T-helper 1 cell treated with Interleukin-12 subunit alpha and Interleukin-12 subunit beta and Interleukin-4 antibody, amounts not matched to agents 30 μg/mL and 1 μg/mL, for 36 hours (primary cell): ENCODE measurements around the gene TGFB2.

Experiments
- H3K27ac Mint-ChIP-seq: one replicate; pipeline ENCODE4 v1.8.0; 2021; ENCODE audit warnings: mild to moderate bottlenecking, mixed read lengths
- H3K27me3 Mint-ChIP-seq: one replicate; pipeline ENCODE4 v1.8.0; 2021; ENCODE audit warnings: low read depth, mixed read lengths
- H3K36me3 Mint-ChIP-seq: one replicate; pipeline ENCODE4 v1.8.0; 2021; ENCODE audit warnings: low read depth, mixed read lengths
- H3K4me1 Mint-ChIP-seq: one replicate; pipeline ENCODE4 v1.8.0; 2021; ENCODE audit warnings: low read depth, mixed read lengths
- H3K4me3 Mint-ChIP-seq: one replicate; pipeline ENCODE4 v1.8.0; 2021; ENCODE audit warnings: mild to moderate bottlenecking, moderate library complexity, mixed read lengths
- H3K9me3 Mint-ChIP-seq: one replicate; pipeline ENCODE4 v1.8.0; 2021; ENCODE audit warnings: mixed read lengths

Gene TGFB2

GRCh38 chr1:218347336-218347722 is 2.2 kb downstream of the TGFB2 start:
- Mint-ChIP-seq H3K4me1 (peaks cover 20% of the 10 kb centered on the region), H3K9me3 (no peaks in the 10 kb centered on the region), H3K27ac (no peak overlapping the region), H3K27me3 (peaks cover 54% of the 10 kb centered on the region), H3K4me3 (no peak overlapping the region), H3K36me3 (no peaks in the 10 kb centered on the region)

DNA sequence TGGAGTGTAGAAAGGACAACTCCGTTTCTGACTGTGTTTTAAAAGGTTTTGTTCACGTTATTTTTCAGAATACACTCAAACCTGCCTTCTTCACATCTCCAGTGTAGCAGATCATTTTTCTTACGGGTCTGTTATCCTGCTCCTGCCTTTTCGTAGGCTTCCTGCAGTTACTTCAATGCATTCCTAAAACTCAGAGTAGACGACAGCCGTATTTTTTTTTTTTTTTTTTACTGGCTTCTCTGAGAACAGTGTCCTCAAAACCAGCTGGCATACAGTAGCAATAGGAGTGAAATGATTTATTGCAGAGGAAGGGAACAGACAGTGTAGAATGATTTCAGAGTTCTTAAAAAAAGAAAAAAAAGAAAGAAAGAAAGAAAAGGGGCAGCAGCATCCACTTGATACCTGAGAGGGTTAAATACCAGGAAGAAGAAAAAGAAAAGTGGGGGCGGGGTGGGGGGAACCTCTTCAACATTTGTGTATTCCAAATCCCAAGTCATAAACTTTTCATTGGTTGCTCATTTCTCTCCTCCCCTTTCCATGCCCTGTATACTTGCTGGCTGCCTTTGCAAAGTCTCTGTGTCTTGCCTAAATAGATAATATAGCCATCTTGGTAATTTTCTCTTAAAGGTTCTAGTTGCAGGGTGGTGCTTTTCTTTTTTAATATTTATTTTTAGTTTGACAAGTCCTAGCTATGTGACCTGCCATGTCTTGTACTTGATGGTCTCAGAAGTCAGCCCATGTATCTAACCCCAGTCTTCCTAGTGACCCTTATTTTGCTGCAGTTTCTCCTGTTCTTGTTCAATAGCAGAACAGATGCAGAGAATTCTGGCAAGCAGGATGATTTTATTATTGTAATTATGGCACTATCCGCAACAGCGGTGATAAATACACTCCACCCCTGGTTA is 2.8 kb downstream of the TGFB2 start:
- no peak overlapping the region for H3K4me3 Mint-ChIP-seq
- H3K27ac Mint-ChIP-seq, result no peak overlapping the region
- no peaks in the 10 kb centered on the region for H3K36me3 Mint-ChIP-seq
- peaks cover 20% of the 10 kb centered on the region for H3K4me1 Mint-ChIP-seq
- H3K27me3 Mint-ChIP-seq, result peaks cover 53% of the 10 kb centered on the region
- no peaks in the 10 kb centered on the region for H3K9me3 Mint-ChIP-seq

DNA sequence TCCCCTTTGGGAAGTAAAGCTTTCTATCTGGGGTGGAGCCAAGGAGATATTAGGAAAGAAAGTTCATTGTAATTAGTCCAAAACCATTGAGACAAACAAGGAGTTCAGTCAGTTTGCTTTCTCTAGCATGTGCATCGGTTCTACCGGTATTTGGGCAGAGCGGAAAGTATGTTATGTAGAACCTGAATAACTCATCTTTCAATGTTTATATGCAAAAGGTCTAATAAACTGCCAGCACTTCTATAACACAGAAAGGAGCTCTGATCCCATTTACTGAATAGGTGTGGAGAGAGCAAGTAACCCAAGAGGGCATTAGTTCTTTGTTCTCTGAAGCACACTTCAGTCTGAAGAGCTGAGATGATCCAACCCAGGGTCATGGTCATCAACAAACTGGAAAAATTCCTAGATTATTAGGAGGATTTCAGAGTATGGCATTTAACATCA is 3.5 kb downstream of the TGFB2 start:
- no peaks in the 10 kb centered on the region for H3K36me3 Mint-ChIP-seq
- H3K4me3 Mint-ChIP-seq, result no peak overlapping the region
- no peaks in the 10 kb centered on the region for H3K9me3 Mint-ChIP-seq
- no peak overlapping the region for H3K27ac Mint-ChIP-seq
- H3K27me3 Mint-ChIP-seq, result peaks cover 55% of the 10 kb centered on the region
- peaks cover 20% of the 10 kb centered on the region for H3K4me1 Mint-ChIP-seq

DNA sequence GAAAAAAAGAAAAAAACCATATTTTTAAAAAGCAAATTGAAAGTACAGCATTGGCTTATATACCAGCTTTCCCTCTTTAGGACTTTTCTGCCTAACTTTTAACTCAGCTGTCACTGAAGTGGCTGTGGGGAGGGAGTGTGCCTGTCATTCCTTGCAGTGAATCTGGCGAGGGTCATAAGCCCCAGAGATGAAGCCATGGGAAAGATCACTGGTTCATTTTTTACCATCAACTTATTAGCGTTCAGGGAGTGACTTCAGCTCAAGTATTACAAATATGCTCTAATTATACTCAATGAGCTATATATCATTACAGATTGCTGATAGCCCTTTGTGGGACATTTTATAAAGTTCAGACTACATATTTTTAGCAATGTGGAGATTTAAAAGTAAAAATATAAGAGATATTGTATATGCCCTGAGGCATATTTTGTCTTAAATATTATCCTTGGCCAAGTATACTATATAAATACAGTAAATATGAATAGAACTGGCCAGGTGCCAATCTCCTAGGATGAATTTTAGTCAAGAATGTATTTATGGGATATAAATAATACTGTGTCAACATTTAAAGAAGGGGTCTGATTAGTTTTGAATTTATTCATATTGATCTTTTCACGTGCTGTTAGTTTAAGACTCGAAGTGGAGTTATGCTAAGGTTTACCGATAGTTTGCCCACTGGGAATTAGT is 4.4 kb downstream of the TGFB2 start:
- Mint-ChIP-seq H3K9me3 (no peaks in the 10 kb centered on the region), H3K4me1 (peaks cover 20% of the 10 kb centered on the region), H3K36me3 (no peaks in the 10 kb centered on the region), H3K4me3 (no peak overlapping the region), H3K27me3 (peaks cover 60% of the 10 kb centered on the region), H3K27ac (no peak overlapping the region)

DNA sequence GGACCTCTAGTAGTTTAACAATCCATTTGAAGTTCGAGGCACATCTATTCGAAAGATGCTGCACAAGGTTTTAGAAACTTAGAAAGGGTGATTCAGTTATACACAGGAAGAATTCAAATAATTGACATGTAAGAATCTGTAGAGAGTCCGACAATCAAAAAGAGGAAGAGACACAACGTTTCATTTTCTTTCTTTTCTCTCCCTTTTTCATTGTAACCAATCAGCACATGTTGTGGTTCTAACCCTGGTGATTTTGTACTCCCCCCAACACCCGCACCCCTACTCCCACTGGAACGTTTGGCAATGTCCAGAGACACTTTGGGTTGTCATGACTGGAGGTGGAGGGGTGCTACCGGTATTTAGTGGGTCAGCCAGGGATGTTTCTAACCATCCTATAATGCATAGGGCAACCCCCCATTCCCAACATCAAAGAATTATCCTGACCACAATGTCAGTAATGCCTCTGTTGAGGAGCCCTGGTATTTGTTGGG is 4.9 kb downstream of the TGFB2 start:
- Mint-ChIP-seq H3K36me3 (no peaks in the 10 kb centered on the region), H3K4me1 (peaks cover 20% of the 10 kb centered on the region), H3K27ac (no peak overlapping the region), H3K4me3 (no peak overlapping the region), H3K9me3 (no peaks in the 10 kb centered on the region), H3K27me3 (peaks cover 60% of the 10 kb centered on the region)

GRCh38 chr1:218350801-218351266 is 5.7 kb downstream of the TGFB2 start:
- Mint-ChIP-seq H3K9me3 (no peaks in the 10 kb centered on the region), H3K4me3 (peak overlapping the region; percentile 1), H3K27me3 (peaks cover 60% of the 10 kb centered on the region), H3K4me1 (peaks cover 20% of the 10 kb centered on the region), H3K27ac (no peak overlapping the region), H3K36me3 (no peaks in the 10 kb centered on the region)

DNA sequence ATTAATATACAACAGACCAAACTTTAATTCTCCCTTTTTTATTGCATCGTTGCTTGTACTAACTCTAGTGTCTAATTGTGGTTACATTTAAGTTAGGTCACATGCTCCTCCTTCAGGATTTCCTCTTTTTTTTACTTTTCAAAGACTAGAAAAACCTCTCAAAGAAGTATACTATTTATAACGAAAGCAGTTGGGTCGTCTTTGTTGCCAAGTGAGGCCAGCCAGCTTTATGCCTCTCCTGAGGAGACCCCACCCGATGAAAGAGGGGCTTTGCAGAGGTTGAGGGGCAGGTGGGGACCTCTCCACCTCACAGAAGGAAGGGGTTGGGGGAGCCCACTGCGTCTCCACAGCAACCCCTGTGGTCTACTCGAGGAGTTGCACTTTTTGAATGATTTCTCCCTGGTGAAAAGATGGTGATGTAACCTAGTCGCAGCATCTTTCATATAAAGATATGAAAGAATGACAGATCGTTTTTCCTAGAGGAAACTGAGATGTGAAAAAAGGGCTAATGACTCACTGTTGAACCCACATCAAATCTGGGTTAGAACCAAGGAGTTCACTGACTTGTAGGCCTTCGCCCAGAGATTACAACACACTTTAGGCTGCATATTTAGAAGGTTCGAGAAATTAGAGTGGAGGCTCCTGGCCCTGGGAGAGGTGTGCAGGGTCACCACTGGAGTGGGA is 6.4 kb downstream of the TGFB2 start:
- H3K4me1 Mint-ChIP-seq, result peaks cover 15% of the 10 kb centered on the region
- no peaks in the 10 kb centered on the region for H3K9me3 Mint-ChIP-seq
- peak overlapping the region; percentile 1 for H3K4me3 Mint-ChIP-seq
- H3K27ac Mint-ChIP-seq, result no peak overlapping the region
- H3K27me3 Mint-ChIP-seq, result peaks cover 54% of the 10 kb centered on the region
- H3K36me3 Mint-ChIP-seq, result no peaks in the 10 kb centered on the region

DNA sequence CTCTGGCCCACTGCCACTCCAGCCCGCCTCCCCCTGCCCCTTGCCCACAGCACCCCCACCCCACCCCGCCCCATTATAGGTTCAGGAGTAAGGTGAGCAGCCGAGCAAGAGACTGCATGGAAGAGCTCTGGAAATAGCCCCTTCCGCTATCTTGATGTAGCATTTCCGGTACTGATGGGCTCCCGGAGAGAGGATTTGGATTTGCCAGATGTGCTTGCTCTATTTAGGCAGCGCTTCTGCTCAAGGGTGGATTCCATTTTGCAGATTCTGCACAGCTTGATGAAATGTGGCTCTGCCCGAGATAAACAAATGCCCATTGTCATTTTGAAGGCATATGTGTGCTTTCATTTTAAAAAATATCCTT is 6.9 kb downstream of the TGFB2 start:
- Mint-ChIP-seq H3K4me3 (no peak overlapping the region), H3K36me3 (no peaks in the 10 kb centered on the region), H3K27ac (no peak overlapping the region), H3K9me3 (no peaks in the 10 kb centered on the region), H3K4me1 (peaks cover 10% of the 10 kb centered on the region), H3K27me3 (peaks cover 49% of the 10 kb centered on the region)

DNA sequence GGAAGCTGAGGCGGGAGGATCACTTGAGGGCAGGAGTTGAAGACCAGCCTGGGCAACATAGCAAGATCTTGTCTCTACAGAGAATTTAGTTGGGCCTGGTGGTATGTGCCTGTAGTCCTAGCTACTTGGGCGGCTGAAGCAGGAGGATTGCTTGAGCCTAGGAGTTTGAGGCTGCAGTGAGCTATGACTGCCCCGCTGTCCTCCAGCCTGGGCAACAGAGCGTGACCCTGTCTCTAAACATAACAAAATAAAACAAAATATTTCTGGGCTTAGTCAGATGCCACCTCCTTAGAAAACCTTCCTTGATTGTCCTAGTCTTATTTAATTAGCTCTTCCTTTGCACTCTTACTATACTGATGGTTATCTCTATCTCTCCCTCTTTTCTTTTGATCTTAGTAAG is 8.5 kb downstream of the TGFB2 start:
- Mint-ChIP-seq H3K4me1 (peaks cover 8% of the 10 kb centered on the region), H3K27me3 (peaks cover 33% of the 10 kb centered on the region), H3K4me3 (no peak overlapping the region), H3K36me3 (no peaks in the 10 kb centered on the region), H3K27ac (no peak overlapping the region), H3K9me3 (no peaks in the 10 kb centered on the region)

DNA sequence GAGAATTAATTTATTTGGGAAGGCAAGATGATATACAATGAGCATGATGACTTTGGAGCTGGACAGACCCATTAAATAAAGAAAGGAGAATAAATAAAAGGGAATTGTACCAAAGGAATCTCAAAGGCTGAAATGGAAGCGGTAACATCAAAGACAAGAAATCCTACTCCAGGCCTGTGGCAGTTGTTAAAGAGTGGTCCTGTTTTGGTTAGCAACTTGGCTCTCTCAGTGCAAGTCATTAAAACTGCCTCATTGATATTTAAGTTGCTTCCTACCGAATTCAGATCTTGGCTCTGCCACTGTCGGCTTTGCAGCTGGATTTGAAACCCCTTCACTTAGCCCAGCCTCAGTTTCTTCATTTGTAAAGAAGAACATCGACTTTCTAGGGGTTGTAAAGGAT is 10.1 kb downstream of the TGFB2 start:
- Mint-ChIP-seq H3K4me3 (no peak overlapping the region), H3K9me3 (no peaks in the 10 kb centered on the region), H3K27me3 (peaks cover 23% of the 10 kb centered on the region), H3K27ac (no peak overlapping the region), H3K4me1 (peaks cover 8% of the 10 kb centered on the region), H3K36me3 (no peaks in the 10 kb centered on the region)

DNA sequence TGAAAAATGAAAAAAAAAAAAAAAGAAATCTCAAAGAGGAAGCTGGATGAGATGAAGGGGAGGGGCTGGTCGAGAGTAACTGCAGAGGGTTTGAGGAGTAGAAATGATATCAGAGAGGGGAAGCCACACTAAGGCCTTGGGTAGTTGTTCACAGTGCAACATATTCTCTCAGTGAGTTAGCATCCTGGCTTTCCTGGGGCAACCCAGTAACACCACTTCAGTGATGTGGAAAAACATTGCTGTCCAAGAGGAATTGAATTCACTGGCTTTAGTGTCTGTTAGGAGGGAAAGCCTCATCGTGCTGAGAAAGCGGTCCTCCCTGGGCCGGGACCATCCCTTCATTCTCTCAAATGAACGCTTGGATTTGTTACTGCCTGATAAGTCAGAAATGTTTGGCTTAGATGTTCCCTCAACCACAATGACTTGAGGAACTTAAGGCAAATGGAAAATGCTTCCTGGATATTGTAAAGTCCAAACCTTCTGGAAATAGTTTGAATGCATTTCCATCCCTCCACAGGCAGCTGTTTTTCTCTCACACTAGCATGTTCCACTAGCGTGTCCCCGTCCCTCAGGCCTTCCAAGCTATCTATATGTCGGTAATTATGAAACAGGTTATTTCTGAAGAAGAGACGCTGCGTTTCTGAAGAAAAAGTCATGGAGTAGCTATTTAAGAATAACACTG is 12.2 kb downstream of the TGFB2 start:
- peak overlapping the region; percentile 20 for H3K27ac Mint-ChIP-seq
- no peak overlapping the region for H3K4me3 Mint-ChIP-seq
- H3K4me1 Mint-ChIP-seq, result no peaks in the 10 kb centered on the region
- peaks cover 13% of the 10 kb centered on the region for H3K27me3 Mint-ChIP-seq
- H3K36me3 Mint-ChIP-seq, result no peaks in the 10 kb centered on the region
- H3K9me3 Mint-ChIP-seq, result no peaks in the 10 kb centered on the region

- H3K4me3 Mint-ChIP-seq, result no peak overlapping the region
- no peaks in the 10 kb centered on the region for H3K4me1 Mint-ChIP-seq
- peaks cover 13% of the 10 kb centered on the region for H3K27me3 Mint-ChIP-seq
- H3K36me3 Mint-ChIP-seq, result no peaks in the 10 kb centered on the region
- H3K9me3 Mint-ChIP-seq, result no peaks in the 10 kb centered on the region
- H3K27ac Mint-ChIP-seq, result no peak overlapping the region
Observed at GRCh38 chr1:218357893-218358232, 12.7 kb downstream of the TGFB2 start.

GRCh38 chr1:218361298-218362065 is 16.3 kb downstream of the TGFB2 start:
- H3K36me3 Mint-ChIP-seq, result no peaks in the 10 kb centered on the region
- peaks cover 5% of the 10 kb centered on the region for H3K27me3 Mint-ChIP-seq
- no peak overlapping the region for H3K27ac Mint-ChIP-seq
- H3K9me3 Mint-ChIP-seq, result no peaks in the 10 kb centered on the region
- no peaks in the 10 kb centered on the region for H3K4me1 Mint-ChIP-seq
- H3K4me3 Mint-ChIP-seq, result no peak overlapping the region
